AG10803 (cell line): ENCODE measurements around the gene TRIM15.

ENCODE experiments used
- DNase-seq: peaks from one replicate; pipeline ENCODE4 v3.0.0; 2010; ENCODE audit warnings: low read depth
- H3K4me3 ChIP-seq: 2 replicates; pipeline ENCODE4 v1.5.1; 2011; ENCODE audit warnings: mild to moderate bottlenecking, low read length, control low read depth
- TF ChIP-seq, protein P1 (sequence below): conservative IDR thresholded peaks from 2 replicates; pipeline ENCODE4 v1.5.1; 2011; ENCODE audit warnings: mild to moderate bottlenecking, low read length, control low read depth, inconsistent platforms

The TRIM15 gene

DNA sequence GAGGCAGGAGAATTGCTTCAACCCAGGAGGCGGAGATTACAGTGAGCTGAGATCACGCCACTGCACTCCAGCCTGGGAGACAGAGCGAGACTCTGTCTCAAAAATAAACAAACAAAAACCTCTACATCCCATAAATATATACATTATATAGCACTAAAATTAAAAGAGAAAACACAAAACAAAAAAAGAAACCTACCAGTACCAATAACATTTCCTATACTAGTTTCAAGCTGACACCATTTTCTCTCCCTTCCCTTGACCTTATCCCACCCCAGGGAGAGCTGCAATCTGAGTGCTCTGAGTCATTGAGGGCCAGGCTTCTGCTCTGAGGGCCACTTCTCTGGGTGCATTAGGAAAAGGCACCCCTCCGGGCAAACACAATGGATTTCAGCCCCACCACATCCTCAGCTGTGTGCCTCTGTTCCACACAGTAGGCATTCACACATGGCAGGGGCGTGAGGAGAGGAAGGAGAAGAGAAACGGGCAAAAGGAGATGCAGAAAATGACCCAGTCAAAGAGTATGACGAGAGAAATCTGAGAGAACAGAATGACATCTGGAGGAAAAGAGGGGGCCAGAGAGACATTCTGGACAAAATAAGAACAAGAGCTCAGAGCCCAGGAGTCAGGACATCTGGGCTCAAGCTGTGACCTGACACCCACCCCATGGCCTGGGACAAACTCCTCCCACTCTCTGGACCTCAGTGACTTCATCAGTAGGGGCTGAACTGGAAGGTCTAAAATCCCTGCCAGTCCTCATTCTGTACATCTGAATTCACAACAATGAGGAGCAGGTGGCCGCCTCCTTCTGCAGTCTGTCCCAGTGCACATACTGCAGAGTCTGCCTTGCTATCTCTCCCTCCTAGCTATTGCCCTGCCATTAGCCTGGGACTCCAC is 31.7 kb downstream of the TRIM15 start:
- TF ChIP-seq, protein P1, sequence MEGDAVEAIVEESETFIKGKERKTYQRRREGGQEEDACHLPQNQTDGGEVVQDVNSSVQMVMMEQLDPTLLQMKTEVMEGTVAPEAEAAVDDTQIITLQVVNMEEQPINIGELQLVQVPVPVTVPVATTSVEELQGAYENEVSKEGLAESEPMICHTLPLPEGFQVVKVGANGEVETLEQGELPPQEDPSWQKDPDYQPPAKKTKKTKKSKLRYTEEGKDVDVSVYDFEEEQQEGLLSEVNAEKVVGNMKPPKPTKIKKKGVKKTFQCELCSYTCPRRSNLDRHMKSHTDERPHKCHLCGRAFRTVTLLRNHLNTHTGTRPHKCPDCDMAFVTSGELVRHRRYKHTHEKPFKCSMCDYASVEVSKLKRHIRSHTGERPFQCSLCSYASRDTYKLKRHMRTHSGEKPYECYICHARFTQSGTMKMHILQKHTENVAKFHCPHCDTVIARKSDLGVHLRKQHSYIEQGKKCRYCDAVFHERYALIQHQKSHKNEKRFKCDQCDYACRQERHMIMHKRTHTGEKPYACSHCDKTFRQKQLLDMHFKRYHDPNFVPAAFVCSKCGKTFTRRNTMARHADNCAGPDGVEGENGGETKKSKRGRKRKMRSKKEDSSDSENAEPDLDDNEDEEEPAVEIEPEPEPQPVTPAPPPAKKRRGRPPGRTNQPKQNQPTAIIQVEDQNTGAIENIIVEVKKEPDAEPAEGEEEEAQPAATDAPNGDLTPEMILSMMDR, result no peak
- peak; percentile 18 for DNase-seq

DNA sequence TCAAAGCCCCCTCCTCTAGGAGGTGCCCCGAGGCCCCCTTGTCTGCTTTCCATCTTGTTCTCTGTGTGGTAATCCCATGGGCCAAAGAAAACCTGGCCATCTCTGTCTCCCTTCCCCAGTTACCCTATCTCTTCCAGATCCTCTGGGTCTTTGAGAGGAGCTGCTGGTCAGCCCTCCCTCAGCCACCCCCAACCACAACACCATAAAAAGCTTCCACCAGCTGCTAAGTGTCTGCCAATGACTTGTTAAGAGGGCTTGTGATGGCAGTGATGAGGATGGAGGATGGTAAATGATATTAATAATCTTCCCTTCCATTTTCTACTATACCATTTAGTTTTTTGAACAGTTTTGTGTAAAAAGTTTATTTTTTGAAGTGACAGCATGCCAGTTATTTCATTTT is 32.6 kb downstream of the TRIM15 start:
- TF ChIP-seq, protein P1, result no peak
- H3K4me3 ChIP-seq, result no peak overlapping the region
- no peak for DNase-seq

More for the DNA sequence above, 31.7 kb downstream of the TRIM15 start:
- no peak overlapping the region for H3K4me3 ChIP-seq

DNA sequence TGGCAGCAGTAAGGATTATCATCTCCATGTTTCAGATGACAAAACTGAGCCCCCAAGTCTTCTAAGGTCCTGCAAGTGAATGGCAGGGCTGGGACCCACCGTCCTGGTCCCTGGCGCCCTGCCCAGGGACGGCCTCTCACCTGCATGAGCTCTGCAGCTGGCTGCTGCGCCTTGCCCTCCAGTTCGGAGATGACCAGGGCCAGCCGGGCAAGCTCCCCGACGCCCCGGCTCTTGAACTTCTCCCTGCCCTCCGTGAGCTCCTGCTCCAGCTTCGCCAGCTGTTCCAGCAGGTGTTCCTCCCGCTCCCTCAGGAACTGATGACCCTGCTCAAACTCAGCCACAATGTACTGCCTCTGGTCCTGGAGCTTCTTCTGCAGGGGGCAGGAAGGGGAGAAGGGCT is 33.0 kb downstream of the TRIM15 start:
- TF ChIP-seq, protein P1, result no peak
- DNase-seq, result no peak
- no peak overlapping the region for H3K4me3 ChIP-seq

DNA sequence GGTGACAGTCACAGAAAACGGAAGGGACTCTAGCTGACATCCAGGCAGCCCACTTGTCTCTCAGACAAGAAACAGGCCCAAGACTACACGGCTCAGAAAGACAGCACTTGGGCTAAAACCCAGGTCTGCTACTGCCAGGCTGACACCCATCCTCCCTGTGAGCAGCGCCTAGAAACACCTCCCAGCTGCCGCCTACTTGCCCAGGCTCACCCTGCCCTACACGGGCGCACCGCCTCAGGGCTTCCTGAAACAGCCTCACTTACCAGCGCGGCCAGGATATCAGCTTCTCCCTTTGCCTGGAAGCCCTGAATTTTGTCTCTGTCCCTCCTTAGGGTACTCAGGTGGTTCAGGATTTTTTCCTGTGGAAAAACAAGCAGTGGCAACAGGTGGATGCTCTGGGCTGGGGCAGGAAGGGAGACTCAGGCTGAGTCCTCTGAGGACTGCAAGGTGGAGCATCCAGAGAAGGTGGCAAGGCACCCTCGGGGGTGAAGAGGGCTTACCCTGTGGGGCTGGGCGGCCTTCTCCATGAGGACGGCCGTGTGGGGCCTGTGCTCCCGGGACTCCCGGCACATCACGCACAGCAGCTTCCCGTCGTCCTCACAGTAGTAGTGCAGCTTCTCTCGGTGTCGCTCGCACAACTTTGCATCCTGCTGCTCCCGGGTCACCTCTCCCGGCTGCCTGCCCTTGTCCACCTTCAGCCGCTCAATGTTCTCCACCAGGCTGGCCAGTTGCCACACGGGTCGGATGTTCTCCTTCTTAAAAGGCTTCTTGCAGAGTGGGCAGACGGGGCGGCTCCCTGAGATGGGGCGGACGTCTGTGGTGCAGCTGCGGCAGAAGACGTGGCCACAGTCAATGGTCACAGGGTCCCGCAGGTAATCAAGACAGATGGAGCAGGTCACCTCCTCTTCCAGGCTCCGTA is 35.1 kb downstream of the TRIM15 start:
- H3K4me3 ChIP-seq, result no peak overlapping the region
- TF ChIP-seq, protein P1, result no peak
- no peak for DNase-seq

DNA sequence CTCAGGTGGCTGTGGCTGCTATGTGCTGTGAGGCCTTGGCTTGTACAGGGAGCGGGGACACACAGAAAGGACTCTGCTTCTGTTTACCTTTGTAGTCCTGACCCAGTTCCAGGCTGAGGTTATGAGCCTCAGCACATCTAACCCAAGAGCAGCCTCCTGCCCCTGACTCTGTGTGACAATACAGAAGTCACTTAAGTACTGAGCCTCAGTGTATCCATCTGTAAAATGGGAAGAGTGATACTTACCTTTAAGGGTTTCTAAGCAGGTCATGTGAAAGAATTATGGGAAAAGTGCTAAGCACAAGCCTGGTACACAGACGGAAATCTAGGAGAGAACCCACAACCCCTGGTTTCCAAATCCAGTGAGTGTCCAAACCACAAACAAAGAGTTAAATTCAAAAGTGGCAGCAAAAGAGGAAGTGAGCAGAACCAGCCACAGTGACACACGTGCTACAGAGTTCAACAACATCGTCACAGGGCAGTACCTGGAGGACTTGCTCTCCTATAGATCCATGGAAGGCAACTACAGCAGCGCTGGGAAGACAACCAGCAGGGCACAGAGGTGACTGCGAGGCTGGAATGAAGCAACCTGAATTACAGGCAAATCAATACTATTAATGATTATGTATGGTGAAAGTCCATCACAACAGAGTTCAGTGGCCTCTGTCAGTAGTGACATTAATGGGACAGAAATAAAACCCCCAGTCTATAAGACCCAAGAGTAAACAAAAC is 37.4 kb downstream of the TRIM15 start:
- TF ChIP-seq, protein P1, result no peak
- DNase-seq, result no peak
- no peak overlapping the region for H3K4me3 ChIP-seq

DNA sequence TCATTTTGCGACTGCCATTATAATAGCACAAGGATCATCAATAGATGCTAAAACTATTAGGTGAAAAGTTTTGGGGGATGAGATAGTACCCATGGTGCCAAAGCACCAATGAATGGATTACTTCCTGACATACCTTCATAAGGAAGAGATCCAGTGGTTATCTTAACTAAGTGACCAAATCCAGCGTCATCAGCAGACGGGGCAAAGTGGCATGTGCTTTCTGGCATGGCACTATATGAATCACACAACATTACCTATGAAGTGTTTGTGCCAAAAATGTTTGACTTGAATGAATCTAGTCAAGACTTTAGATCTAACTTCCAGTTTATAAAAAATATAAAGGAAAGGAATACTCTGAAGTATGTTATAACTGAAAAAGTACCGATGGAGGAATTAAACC is 39.0 kb downstream of the TRIM15 start:
- H3K4me3 ChIP-seq, result no peak overlapping the region
- DNase-seq, result no peak
- TF ChIP-seq, protein P1, result no peak
